H9 (cell line): ENCODE results near the gene SYT9. TPM values are rescaled to one million over a fixed set of nuclear protein-coding genes. Genes with fewer than 3 reads are reported as not detected.

Experiments
- DNase-seq: peaks from one replicate; pipeline ENCODE4 v3.0.0-alpha.2; 2017
- H2AFZ ChIP-seq: one replicate; pipeline ENCODE4 v1.6.1; 2013; ENCODE audit warnings: mild to moderate bottlenecking, low read length, control low read depth, moderate library complexity
- H2AK5ac ChIP-seq: 2 replicates; pipeline ENCODE4 v1.6.1; 2013; ENCODE audit warnings: low read length, control low read depth, mixed read lengths; ENCODE audit not compliant: insufficient read length
- H2BK120ac ChIP-seq: one replicate; pipeline ENCODE4 v1.6.1; 2013; ENCODE audit warnings: low read depth, mild to moderate bottlenecking, low read length, control low read depth, inconsistent platforms; ENCODE audit not compliant: poor library complexity, severe bottlenecking
- H2BK12ac ChIP-seq: 2 replicates; pipeline ENCODE4 v1.6.1; 2013; ENCODE audit warnings: low read length, control low read depth, mixed read lengths, low read depth; ENCODE audit not compliant: insufficient read length
- H2BK15ac ChIP-seq: 2 replicates; pipeline ENCODE4 v1.6.1; 2013; ENCODE audit warnings: low read depth, low read length, control low read depth
- H2BK20ac ChIP-seq: one replicate; pipeline ENCODE4 v1.6.1; 2013; ENCODE audit warnings: low read depth, mild to moderate bottlenecking, low read length, control low read depth, inconsistent platforms; ENCODE audit not compliant: poor library complexity, severe bottlenecking
- H2BK5ac ChIP-seq: 2 replicates; pipeline ENCODE4 v1.6.1; 2013; ENCODE audit warnings: low read length, control low read depth, mixed read lengths; ENCODE audit not compliant: insufficient read length
- H3K14ac ChIP-seq: 2 replicates; pipeline ENCODE4 v1.6.1; 2013; ENCODE audit warnings: low read length, control low read depth; ENCODE audit not compliant: insufficient read depth
- H3K18ac ChIP-seq: 2 replicates; pipeline ENCODE4 v1.6.1; 2013; ENCODE audit warnings: low read depth, mild to moderate bottlenecking, mixed read lengths, low read length, control low read depth; ENCODE audit not compliant: insufficient read length
- H3K23ac ChIP-seq: 2 replicates; pipeline ENCODE4 v1.6.1; 2013; ENCODE audit warnings: low read length, control low read depth, mixed read lengths, low read depth; ENCODE audit not compliant: insufficient read length
- H3K23me2 ChIP-seq: 2 replicates; pipeline ENCODE4 v1.6.1; 2013; ENCODE audit warnings: low read depth, mild to moderate bottlenecking, mixed read lengths, low read length, control low read depth; ENCODE audit not compliant: insufficient read length, poor library complexity, severe bottlenecking
- H3K27ac ChIP-seq: 2 replicates; pipeline ENCODE4 v1.5.1; 2013; ENCODE audit warnings: low read length, control low read depth, mixed read lengths, low read depth; ENCODE audit not compliant: insufficient read length
- H3K27me3 ChIP-seq: 2 replicates; pipeline ENCODE4 v1.6.1; 2013; ENCODE audit warnings: low read length, control low read depth, inconsistent platforms; ENCODE audit not compliant: insufficient read depth
- H3K4ac ChIP-seq: 2 replicates; pipeline ENCODE4 v1.6.1; 2013; ENCODE audit warnings: low read depth, mild to moderate bottlenecking, control low read depth, inconsistent platforms, low read length, moderate library complexity
- H3K4me1 ChIP-seq: 2 replicates; pipeline ENCODE4 v1.6.1; 2013; ENCODE audit warnings: low read length, control low read depth, inconsistent platforms; ENCODE audit not compliant: insufficient read depth
- H3K4me2 ChIP-seq: 2 replicates; pipeline ENCODE4 v1.6.1; 2013; ENCODE audit warnings: low read length, control low read depth, mixed read lengths; ENCODE audit not compliant: insufficient read length, insufficient read depth
- H3K56ac ChIP-seq: 2 replicates; pipeline ENCODE4 v1.6.1; 2013; ENCODE audit warnings: low read depth, mild to moderate bottlenecking, mixed read lengths, low read length, control low read depth; ENCODE audit not compliant: insufficient read length
- H3K79me1 ChIP-seq: 2 replicates; pipeline ENCODE4 v1.6.1; 2013; ENCODE audit warnings: low read depth, mild to moderate bottlenecking, moderate library complexity, low read length, control low read depth, inconsistent platforms; ENCODE audit not compliant: insufficient read depth, poor library complexity, severe bottlenecking
- H3K79me2 ChIP-seq: 2 replicates; pipeline ENCODE4 v1.6.1; 2013; ENCODE audit warnings: low read length, control low read depth, inconsistent platforms; ENCODE audit not compliant: insufficient read depth
- H3K9ac ChIP-seq: 2 replicates; pipeline ENCODE4 v1.6.1; 2013; ENCODE audit warnings: low read length, control low read depth, mixed read lengths; ENCODE audit not compliant: insufficient read length; ENCODE audit errors: extremely low read depth
- H3K9me3 ChIP-seq: one replicate; pipeline ENCODE4 v1.6.1; 2013; ENCODE audit warnings: low read depth, low read length, inconsistent platforms; ENCODE audit not compliant: control insufficient read depth
- H3T11ph ChIP-seq: one replicate; pipeline ENCODE4 v1.6.1; 2013; ENCODE audit warnings: mild to moderate bottlenecking, low read length, control low read depth, inconsistent platforms
- H4K20me1 ChIP-seq: one replicate; pipeline ENCODE4 v1.6.1; 2013; ENCODE audit not compliant: control insufficient read depth, insufficient read length, insufficient read depth
- H4K5ac ChIP-seq: 2 replicates; pipeline ENCODE4 v1.6.1; 2013; ENCODE audit warnings: low read depth, mild to moderate bottlenecking, mixed read lengths, low read length, control low read depth; ENCODE audit not compliant: insufficient read length
- H4K8ac ChIP-seq: replicated peaks from 2 replicates; pipeline ENCODE4 v1.6.1; 2013; ENCODE audit warnings: low read length, control low read depth, mixed read lengths, low read depth; ENCODE audit not compliant: insufficient read length
- H4K91ac ChIP-seq: 2 replicates; pipeline ENCODE4 v1.6.1; 2013; ENCODE audit warnings: low read depth, mild to moderate bottlenecking, moderate library complexity, mixed read lengths, low read length, control low read depth; ENCODE audit not compliant: insufficient read length
- H3K27ac Mint-ChIP-seq, 3 experiments: 2 replicates in 2 of 3; 3 replicates in 1 of 3; pipeline ENCODE4 v1.8.0; 2020 to 2021; ENCODE audit warnings: mixed read lengths in 3 of 3, mild to moderate bottlenecking in 1 of 3, moderate library complexity in 1 of 3
- H3K27me3 Mint-ChIP-seq: 2 replicates; pipeline ENCODE4 v1.8.0; 2021; ENCODE audit warnings: low read depth, mild to moderate bottlenecking, moderate library complexity, mixed read lengths
- H3K36me3 Mint-ChIP-seq, 3 experiments: 2 replicates in 2 of 3; 3 replicates in 1 of 3; pipeline ENCODE4 v1.8.0; 2020 to 2021; ENCODE audit warnings: low read depth in 3 of 3, mixed read lengths in 3 of 3; ENCODE audit not compliant: insufficient read depth in 1 of 3
- H3K4me1 Mint-ChIP-seq, 2 experiments: 2 replicates each; pipeline ENCODE4 v1.8.0; 2020; ENCODE audit warnings: mixed read lengths in 2 of 2
- H3K4me3 Mint-ChIP-seq, 2 experiments: 2 replicates in 1 of 2; 3 replicates in 1 of 2; pipeline ENCODE4 v1.8.0; 2020 to 2021; ENCODE audit warnings: mild to moderate bottlenecking in 2 of 2, mixed read lengths in 2 of 2, moderate library complexity in 1 of 2
- H3K9me3 Mint-ChIP-seq, 2 experiments: 2 replicates in 1 of 2; 3 replicates in 1 of 2; pipeline ENCODE4 v1.8.0; 2020; ENCODE audit warnings: mild to moderate bottlenecking in 2 of 2, mixed read lengths in 2 of 2, moderate library complexity in 1 of 2
- WGBS: extraction: QIAGEN DNeasy Blood & Tissue Kit; methylation state at CpG from one replicate; pipeline ENCODE4 v1.1.7; 2013; ENCODE audit warnings: missing lambda C conversion rate, low lambda C conversion rate, mixed read lengths; ENCODE audit not compliant: insufficient read length; ENCODE audit errors: extremely low coverage; 5-methylcytosine and 5-hydroxymethylcytosine counted together
- total RNA-seq: library from RNA; stranded (reverse); gene quantifications from 2 replicates; pipeline ENCODE4 v1.2.1, GENCODE V29; 2021
- TF ChIP-seq, protein P1 (sequence below): fragments of 200-600 bp; sonication (generic); conservative IDR thresholded peaks from 3 replicates; pipeline ENCODE4 v1.8.0; 2021; ENCODE audit warnings: antibody characterized with exemption, mild to moderate bottlenecking

Gene SYT9
- total RNA-seq, 1 experiment from 2014 or later: 0.63 TPM

DNA sequence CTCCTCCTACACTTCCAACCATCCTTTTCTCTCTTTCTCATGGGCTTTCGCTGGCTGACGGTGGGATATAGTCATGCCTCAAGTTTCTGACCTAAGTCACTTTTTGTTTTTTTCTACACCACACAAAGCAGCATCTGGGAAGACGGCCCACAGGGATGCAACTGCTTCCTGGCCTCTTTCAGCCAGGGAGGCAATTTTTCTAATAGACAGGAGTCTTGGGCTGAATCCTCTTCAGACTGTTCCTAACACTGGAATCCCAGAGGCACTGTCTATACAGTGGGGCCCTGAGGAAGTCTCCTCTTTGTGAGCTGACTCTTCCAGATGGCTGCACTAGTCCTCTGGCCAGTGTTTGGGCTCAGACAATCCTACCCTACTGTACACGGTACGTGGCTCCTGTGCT lies 193.9 kb downstream of the SYT9 start:
- Histone ChIP-seq H3K4ac (no peak overlapping the region), H2BK20ac (no peak overlapping the region), H3T11ph (no peak overlapping the region), H3K79me1 (no peaks in the 10 kb centered on the region), H4K20me1 (no peaks in the 10 kb centered on the region), H2AK5ac (no peak overlapping the region), H4K8ac (no peak overlapping the region), H4K91ac (no peak overlapping the region), H3K9ac (no peak overlapping the region), H3K18ac (no peak overlapping the region), H4K5ac (no peak overlapping the region), H3K27me3 (no peaks in the 10 kb centered on the region), H2AFZ (no peak overlapping the region), H2BK120ac (no peak overlapping the region), H3K4me2 (no peak overlapping the region), H3K79me2 (no peaks in the 10 kb centered on the region), H3K4me1 (no peaks in the 10 kb centered on the region), H3K23me2 (no peaks in the 10 kb centered on the region), H2BK5ac (no peak overlapping the region), H3K9me3 (no peaks in the 10 kb centered on the region), H2BK12ac (no peak overlapping the region), H3K27ac (no peak overlapping the region), H3K56ac (no peak overlapping the region), H3K23ac (no peak overlapping the region), H2BK15ac (no peak overlapping the region), H3K14ac (no peak overlapping the region)
- H3K9me3 Mint-ChIP-seq: no peaks in the 10 kb centered on the region
- peaks cover 21% of the 10 kb centered on the region for H3K27me3 Mint-ChIP-seq
- no peak overlapping the region for H3K4me3 Mint-ChIP-seq
- WGBS: no CpG with 5 or more reads among the region's 5 CpGs
- TF ChIP-seq, protein P1, sequence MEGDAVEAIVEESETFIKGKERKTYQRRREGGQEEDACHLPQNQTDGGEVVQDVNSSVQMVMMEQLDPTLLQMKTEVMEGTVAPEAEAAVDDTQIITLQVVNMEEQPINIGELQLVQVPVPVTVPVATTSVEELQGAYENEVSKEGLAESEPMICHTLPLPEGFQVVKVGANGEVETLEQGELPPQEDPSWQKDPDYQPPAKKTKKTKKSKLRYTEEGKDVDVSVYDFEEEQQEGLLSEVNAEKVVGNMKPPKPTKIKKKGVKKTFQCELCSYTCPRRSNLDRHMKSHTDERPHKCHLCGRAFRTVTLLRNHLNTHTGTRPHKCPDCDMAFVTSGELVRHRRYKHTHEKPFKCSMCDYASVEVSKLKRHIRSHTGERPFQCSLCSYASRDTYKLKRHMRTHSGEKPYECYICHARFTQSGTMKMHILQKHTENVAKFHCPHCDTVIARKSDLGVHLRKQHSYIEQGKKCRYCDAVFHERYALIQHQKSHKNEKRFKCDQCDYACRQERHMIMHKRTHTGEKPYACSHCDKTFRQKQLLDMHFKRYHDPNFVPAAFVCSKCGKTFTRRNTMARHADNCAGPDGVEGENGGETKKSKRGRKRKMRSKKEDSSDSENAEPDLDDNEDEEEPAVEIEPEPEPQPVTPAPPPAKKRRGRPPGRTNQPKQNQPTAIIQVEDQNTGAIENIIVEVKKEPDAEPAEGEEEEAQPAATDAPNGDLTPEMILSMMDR: no peak
- H3K27ac Mint-ChIP-seq: no peak overlapping the region
- no peak for DNase-seq
- H3K36me3 Mint-ChIP-seq: no peaks in the 10 kb centered on the region
- peaks cover 13 to 17% of the 10 kb centered on the region in 2 experiments for H3K4me1 Mint-ChIP-seq
